Thyroid gland (tissue), 4 donors: Measurements from ENCODE around the gene POLR1D. TPM values are rescaled to one million over a fixed set of nuclear protein-coding genes. Genes with fewer than 3 reads are reported as not detected.

Source experiments
- DNase-seq, 2 donors: peaks; one replicate each; pipeline ENCODE4 v3.0.0-alpha.2; 2019
- H3K27ac ChIP-seq, 3 donors: fragments of 200-600 bp; sonication (generic); 1 replicate in 2 of 3; 2 replicates in 1 of 3; pipeline ENCODE4 v1.5.1; 2016 to 2019; ENCODE audit warnings: mild to moderate bottlenecking in 1 of 3, moderate library complexity in 1 of 3
- H3K27me3 ChIP-seq: fragments of 200-600 bp; sonication (generic); one replicate; pipeline ENCODE4 v1.5.1; 2019
- H3K36me3 ChIP-seq, 2 donors: fragments of 200-600 bp; sonication (generic); one replicate each; pipeline ENCODE4 v1.5.1; 2016 to 2019
- H3K4me1 ChIP-seq, 2 donors: fragments of 200-600 bp; sonication (generic); one replicate each; pipeline ENCODE4 v1.5.1; 2017 to 2019
- H3K4me3 ChIP-seq, 3 donors: fragments of 200-600 bp; sonication (generic); replicated peaks in 1 of 3; 1 replicate in 2 of 3; 2 replicates in 1 of 3; pipeline ENCODE4 v1.5.1; 2016; ENCODE audit warnings: mild to moderate bottlenecking in 1 of 3
- H3K9me3 ChIP-seq: fragments of 200-600 bp; sonication (generic); one replicate; pipeline ENCODE4 v1.5.1; 2017
- POLR2A ChIP-seq, 2 donors: fragments of 450-650 bp; IDR thresholded peaks; one replicate each; pipeline ENCODE4 v1.6.1; 2017; ENCODE audit warnings: antibody characterized with exemption in 2 of 2, mild to moderate bottlenecking in 2 of 2, moderate library complexity in 1 of 2
- WGBS, 2 donors: methylation state at CpG; one replicate each; pipeline ENCODE4 v1.1.5; 2017; 5-methylcytosine and 5-hydroxymethylcytosine counted together
- intact Hi-C: fragments of 100-400 bp; cut with DNase I; formaldehyde crosslinking; loops from one replicate; pipeline ENCODE4 v1.15.1; 2023
- total RNA-seq, 4 donors: library from RNA; depleted of rRNA; stranded (reverse); fragments of >200 nt; gene quantifications; one replicate each; pipeline ENCODE4 v1.2.3, GENCODE V29; 2016
- TF ChIP-seq, protein P1 (sequence below), 6 experiments: fragments of 200-600 bp in 3 of 6; fragments of 450-650 bp in 3 of 6; sonication (generic) in 3 of 6; IDR thresholded peaks; one replicate each; pipeline ENCODE4 v1.5.1; 2016 to 2019; ENCODE audit warnings: antibody characterized with exemption in 6 of 6, mild to moderate bottlenecking in 2 of 6, inconsistent platforms in 1 of 6, moderate library complexity in 1 of 6

POLR1D gene
- total RNA-seq, 4 donors from 2014 or later, result 64.1 to 111 (median 87.0) TPM

DNA sequence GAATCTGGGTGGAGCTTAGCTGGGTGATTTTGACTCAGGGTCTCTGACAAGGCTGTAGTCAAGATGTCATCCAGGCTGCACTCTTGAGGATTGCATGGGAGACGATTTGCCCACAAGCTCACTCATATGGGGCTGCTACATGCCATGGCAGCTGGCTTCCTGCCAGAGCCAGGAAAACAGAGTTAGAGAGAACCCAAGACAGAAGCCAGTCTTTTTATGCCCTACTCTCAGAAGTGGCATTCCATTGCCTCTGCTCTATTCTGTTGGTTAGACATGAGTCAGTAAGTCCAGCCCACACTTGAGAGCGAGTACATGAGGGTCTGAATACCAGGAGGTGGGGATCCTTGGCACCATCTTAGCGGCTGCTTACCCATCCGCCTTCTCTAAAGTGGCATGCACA, 9.5 kb downstream of the POLR1D start:
- WGBS, 2 donors, result 78 to 83% methylated on average over 4 of the region's 4 CpGs
- Histone ChIP-seq H3K27ac (no peak overlapping the region), H3K4me1 (peaks cover 0 to 4% of the 10 kb centered on the region in 2 donors), H3K36me3 (no peaks in the 10 kb centered on the region), H3K9me3 (no peaks in the 10 kb centered on the region), H3K27me3 (no peaks in the 10 kb centered on the region), H3K4me3 (no peak overlapping the region)
- no peak for TF ChIP-seq POLR2A (IDR thresholded peaks at IDR 0.05)
- TF ChIP-seq, protein P1, sequence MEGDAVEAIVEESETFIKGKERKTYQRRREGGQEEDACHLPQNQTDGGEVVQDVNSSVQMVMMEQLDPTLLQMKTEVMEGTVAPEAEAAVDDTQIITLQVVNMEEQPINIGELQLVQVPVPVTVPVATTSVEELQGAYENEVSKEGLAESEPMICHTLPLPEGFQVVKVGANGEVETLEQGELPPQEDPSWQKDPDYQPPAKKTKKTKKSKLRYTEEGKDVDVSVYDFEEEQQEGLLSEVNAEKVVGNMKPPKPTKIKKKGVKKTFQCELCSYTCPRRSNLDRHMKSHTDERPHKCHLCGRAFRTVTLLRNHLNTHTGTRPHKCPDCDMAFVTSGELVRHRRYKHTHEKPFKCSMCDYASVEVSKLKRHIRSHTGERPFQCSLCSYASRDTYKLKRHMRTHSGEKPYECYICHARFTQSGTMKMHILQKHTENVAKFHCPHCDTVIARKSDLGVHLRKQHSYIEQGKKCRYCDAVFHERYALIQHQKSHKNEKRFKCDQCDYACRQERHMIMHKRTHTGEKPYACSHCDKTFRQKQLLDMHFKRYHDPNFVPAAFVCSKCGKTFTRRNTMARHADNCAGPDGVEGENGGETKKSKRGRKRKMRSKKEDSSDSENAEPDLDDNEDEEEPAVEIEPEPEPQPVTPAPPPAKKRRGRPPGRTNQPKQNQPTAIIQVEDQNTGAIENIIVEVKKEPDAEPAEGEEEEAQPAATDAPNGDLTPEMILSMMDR (IDR thresholded peaks at IDR 0.05), result no peak
- intact Hi-C loops, result no loop called here
- peak in 1 of 2 donors; percentile 9 for DNase-seq

DNA sequence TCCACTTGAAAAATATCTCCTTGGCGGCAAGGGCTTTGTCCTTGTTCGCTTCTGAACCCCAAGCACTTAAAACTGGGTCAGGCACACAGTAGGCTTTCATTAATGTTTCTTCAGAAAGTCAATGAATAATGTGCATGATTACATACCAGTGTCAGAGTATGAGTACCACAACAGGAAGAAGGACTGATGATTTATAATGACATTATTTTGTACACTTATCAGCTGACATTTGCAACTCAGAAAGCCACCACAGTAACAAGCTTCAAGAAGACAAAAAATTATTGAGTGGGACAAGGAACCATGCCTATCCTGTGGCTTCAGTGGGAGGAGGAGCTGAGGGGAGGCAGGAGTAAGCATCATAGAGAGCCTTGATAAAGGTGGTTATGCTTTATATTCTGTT, 10.0 kb downstream of the POLR1D start:
- WGBS, 2 donors, result 77 to 99% methylated on average over 2 of the region's 2 CpGs
- no peaks in the 10 kb centered on the region for H3K36me3 ChIP-seq
- H3K9me3 ChIP-seq, result no peaks in the 10 kb centered on the region
- DNase-seq, result no peak
- H3K27ac ChIP-seq, result no peak overlapping the region
- no peak overlapping the region for H3K4me3 ChIP-seq
- H3K4me1 ChIP-seq, result peaks cover 0 to 4% of the 10 kb centered on the region in 2 donors
- H3K27me3 ChIP-seq, result no peaks in the 10 kb centered on the region
- no peak for TF ChIP-seq POLR2A (IDR thresholded peaks at IDR 0.05)
- TF ChIP-seq, protein P1 (IDR thresholded peaks at IDR 0.05), result no peak
- intact Hi-C loops, result no loop called here

DNA sequence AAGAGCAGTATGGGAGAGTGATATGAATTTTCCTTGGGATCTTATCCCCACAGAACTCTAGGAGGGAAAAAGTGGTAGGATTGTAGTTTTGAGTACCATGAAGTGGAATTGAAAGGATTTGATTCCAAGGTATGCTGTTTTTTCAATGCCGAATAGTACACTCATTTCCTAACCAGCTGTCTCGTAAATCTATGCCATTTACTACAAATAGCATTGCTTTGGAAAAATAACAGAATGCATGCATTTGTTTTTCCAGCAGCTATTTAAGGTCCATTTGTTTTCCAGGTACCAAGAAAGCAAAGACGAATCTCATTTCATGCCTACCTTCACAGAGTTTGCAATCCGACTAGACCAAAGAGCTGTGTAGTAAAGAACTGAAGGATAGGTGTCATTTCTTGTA, 10.5 kb downstream of the POLR1D start:
- Histone ChIP-seq H3K36me3 (no peaks in the 10 kb centered on the region), H3K27ac (no peak overlapping the region), H3K9me3 (no peaks in the 10 kb centered on the region), H3K4me1 (peaks cover 0 to 4% of the 10 kb centered on the region in 2 donors), H3K4me3 (no peak overlapping the region), H3K27me3 (no peaks in the 10 kb centered on the region)
- WGBS, 2 donors, result 86 to 92% methylated on average over 4 of the region's 4 CpGs
- TF ChIP-seq, protein P1 (IDR thresholded peaks at IDR 0.05), result no peak
- no peak for TF ChIP-seq POLR2A (IDR thresholded peaks at IDR 0.05)
- no peak for DNase-seq
- intact Hi-C loops, result no loop called here

DNA sequence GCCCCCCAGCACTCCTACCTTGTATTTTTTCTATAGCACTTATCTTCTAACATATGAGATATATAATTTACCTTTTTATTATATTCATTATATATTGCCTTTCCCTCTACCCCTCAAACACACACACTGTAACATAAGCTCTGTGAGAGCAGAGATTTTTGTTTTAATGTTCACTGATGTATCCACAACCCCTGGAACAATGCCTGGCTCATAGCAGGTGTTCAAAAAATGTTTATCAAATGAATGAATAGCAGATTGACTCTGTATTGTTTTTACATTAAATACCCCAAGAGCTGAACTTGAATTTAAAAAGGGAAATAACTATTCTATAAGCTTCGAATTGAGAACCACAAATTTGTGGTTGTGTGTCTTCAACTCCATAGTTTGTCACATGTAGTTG, 11.0 kb downstream of the POLR1D start:
- DNase-seq, result no peak
- no peak for TF ChIP-seq POLR2A (IDR thresholded peaks at IDR 0.05)
- TF ChIP-seq, protein P1 (IDR thresholded peaks at IDR 0.05), result no peak
- no peaks in the 10 kb centered on the region for H3K36me3 ChIP-seq
- intact Hi-C loops, result no loop called here
- no peak overlapping the region for H3K27ac ChIP-seq
- no peak overlapping the region for H3K4me3 ChIP-seq
- no peaks in the 10 kb centered on the region for H3K9me3 ChIP-seq
- H3K27me3 ChIP-seq, result no peaks in the 10 kb centered on the region
- WGBS, 2 donors, result 92 to 95% methylated on average over 1 of the region's 1 CpG
- peaks cover 0 to 4% of the 10 kb centered on the region in 2 donors for H3K4me1 ChIP-seq

DNA sequence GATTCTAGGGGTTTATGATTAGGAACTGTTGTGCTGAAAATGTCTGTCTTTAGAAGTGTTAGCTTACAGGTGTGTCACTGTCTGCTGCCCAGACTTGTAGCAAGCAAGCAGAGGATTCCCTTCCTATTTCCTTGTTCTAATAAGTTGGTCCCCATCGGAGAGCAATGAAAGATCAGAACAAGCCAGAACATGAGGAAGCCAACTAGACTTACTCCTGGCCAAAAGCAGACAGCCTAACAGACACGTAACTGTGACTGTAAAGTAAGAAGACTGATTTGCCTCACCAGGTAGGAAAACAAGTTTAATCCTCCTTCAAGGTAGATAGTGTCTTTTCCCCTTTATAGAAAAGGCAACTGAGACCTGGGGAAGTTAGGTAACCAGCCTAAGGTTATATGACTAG, 12.5 kb downstream of the POLR1D start:
- peaks cover 3 to 4% of the 10 kb centered on the region in 2 donors for H3K4me1 ChIP-seq
- no peak for TF ChIP-seq POLR2A (IDR thresholded peaks at IDR 0.05)
- TF ChIP-seq, protein P1 (IDR thresholded peaks at IDR 0.05), result no peak
- H3K4me3 ChIP-seq, result no peak overlapping the region
- H3K36me3 ChIP-seq, result no peaks in the 10 kb centered on the region
- no peak for DNase-seq
- WGBS, 2 donors, result 86 to 89% methylated on average over 2 of the region's 2 CpGs
- intact Hi-C loops, result no loop called here
- no peaks in the 10 kb centered on the region for H3K27me3 ChIP-seq
- H3K27ac ChIP-seq, result no peak overlapping the region
- no peaks in the 10 kb centered on the region for H3K9me3 ChIP-seq
